ENCODE measurements around the gene RBMS1.
A peak's percentile ranks its signal among the peaks of the same experiment; 100 is the strongest.

RBMS1 gene

GRCh38 chr2:160294339-160294803, 199.2 kb downstream of the RBMS1 start:
- DNase-seq = peak; percentile 19

GRCh38 chr2:160293391-160294091, 200.1 kb downstream of the RBMS1 start:
- DNase-seq = no peak

- DNase-seq = no peak
These were observed 201.4 kb downstream of the RBMS1 start for GRCh38 chr2:160292225-160292624.

GRCh38 chr2:160291382-160291781, 202.2 kb downstream of the RBMS1 start:
- no peak for DNase-seq

GRCh38 chr2:160290598-160290997, 203.0 kb downstream of the RBMS1 start:
- DNase-seq = no peak

- DNase-seq = no peak
These were observed 203.8 kb downstream of the RBMS1 start for GRCh38 chr2:160289831-160290230.

- DNase-seq = no peak
These were observed 204.5 kb downstream of the RBMS1 start for GRCh38 chr2:160289126-160289525.

GRCh38 chr2:160288324-160288723, 205.3 kb downstream of the RBMS1 start:
- DNase-seq = no peak

GRCh38 chr2:160287476-160287875, 206.1 kb downstream of the RBMS1 start:
- no peak for DNase-seq

GRCh38 chr2:160286551-160286950, 207.1 kb downstream of the RBMS1 start:
- DNase-seq = no peak

GRCh38 chr2:160283675-160284074, 209.9 kb downstream of the RBMS1 start:
- DNase-seq = no peak

- DNase-seq = no peak
These were observed 211.5 kb downstream of the RBMS1 start for GRCh38 chr2:160282063-160282580.

GRCh38 chr2:160281213-160281612, 212.4 kb downstream of the RBMS1 start:
- no peak for DNase-seq

- DNase-seq = no peak
These were observed 213.7 kb downstream of the RBMS1 start for GRCh38 chr2:160279813-160280465.

- no peak for DNase-seq
These were observed 214.8 kb downstream of the RBMS1 start for GRCh38 chr2:160278879-160279177.

GRCh38 chr2:160278101-160278878, 215.3 kb downstream of the RBMS1 start:
- no peak for DNase-seq

GRCh38 chr2:160277151-160277550, 216.5 kb downstream of the RBMS1 start:
- no peak for DNase-seq

GRCh38 chr2:160275656-160276055, 218.0 kb downstream of the RBMS1 start:
- no peak for DNase-seq

GRCh38 chr2:160271171-160272086, 222.2 kb downstream of the RBMS1 start:
- DNase-seq = no peak

GRCh38 chr2:160270571-160271113, 223.0 kb downstream of the RBMS1 start:
- no peak for DNase-seq

- DNase-seq = peak; percentile 68
These were observed 223.6 kb downstream of the RBMS1 start for GRCh38 chr2:160269803-160270570.
